HL-60 (cell line): ENCODE results near the gene CDC42EP4.

Experiments used
- DNase-seq, 2 experiments: peaks; one replicate each; pipeline ENCODE4 v3.0.0-alpha.2; 2010 to 2020; ENCODE audit warnings: low read depth in 1 of 2, low spot score in 1 of 2
- H3K27ac ChIP-seq: fragments of 250-450 bp; sonication (Bioruptor Pico); replicated peaks from 2 replicates; pipeline ENCODE4 v1.5.1; 2020; ENCODE audit warnings: mild to moderate bottlenecking, moderate library complexity
- H3K27me3 ChIP-seq: fragments of 250-450 bp; sonication (Bioruptor Pico); 2 replicates; pipeline ENCODE4 v1.5.1; 2021; ENCODE audit warnings: mild to moderate bottlenecking, moderate library complexity; ENCODE audit not compliant: insufficient read depth, poor library complexity, severe bottlenecking
- H3K4me3 ChIP-seq: replicated peaks from 2 replicates; pipeline ENCODE4 v1.5.1; 2011; ENCODE audit warnings: mild to moderate bottlenecking, control low read depth, low read length; ENCODE audit not compliant: insufficient read depth
- CTCF ChIP-seq: IDR thresholded peaks from one replicate; pipeline ENCODE4 v1.5.1; 2011; ENCODE audit warnings: low read length, control low read depth, inconsistent platforms; ENCODE audit not compliant: insufficient read depth
- GABPA ChIP-seq: IDR thresholded peaks from 2 replicates; pipeline ENCODE4 v1.6.1; 2012; ENCODE audit warnings: low read depth
- POLR2AphosphoS5 ChIP-seq: IDR thresholded peaks from 2 replicates; pipeline ENCODE4 v1.6.1; 2012; ENCODE audit warnings: low read depth
- REST ChIP-seq: IDR thresholded peaks from 2 replicates; pipeline ENCODE4 v1.6.1; 2012; ENCODE audit warnings: low read depth; ENCODE audit not compliant: insufficient replicate concordance
- SPI1 ChIP-seq: IDR thresholded peaks from 2 replicates; pipeline ENCODE4 v1.6.1; 2012; ENCODE audit warnings: low read depth, mild to moderate bottlenecking, borderline replicate concordance

CDC42EP4 gene

GRCh38 chr17:73359352-73359751 lies 47.6 kb upstream of the CDC42EP4 start:
- no peak for TF ChIP-seq POLR2AphosphoS5
- TF ChIP-seq SPI1, result no peak
- TF ChIP-seq GABPA, result no peak
- TF ChIP-seq REST, result no peak
- TF ChIP-seq CTCF, result no peak
- no peak overlapping the region for H3K27ac ChIP-seq
- no peak overlapping the region for H3K4me3 ChIP-seq
- no peaks in the 10 kb centered on the region for H3K27me3 ChIP-seq
- no peak for DNase-seq

GRCh38 chr17:73358668-73359067 lies 46.9 kb upstream of the CDC42EP4 start:
- TF ChIP-seq POLR2AphosphoS5 (no peak), CTCF (no peak), GABPA (no peak), SPI1 (no peak), REST (no peak)
- Histone ChIP-seq H3K27ac (no peak overlapping the region), H3K27me3 (no peaks in the 10 kb centered on the region), H3K4me3 (no peak overlapping the region)
- no peak for DNase-seq

GRCh38 chr17:73357981-73358380 lies 46.2 kb upstream of the CDC42EP4 start:
- DNase-seq, result no peak
- Histone ChIP-seq H3K27ac (no peak overlapping the region), H3K27me3 (no peaks in the 10 kb centered on the region), H3K4me3 (no peak overlapping the region)
- TF ChIP-seq CTCF (no peak), POLR2AphosphoS5 (no peak), REST (no peak), SPI1 (no peak), GABPA (no peak)
